Measurements from ENCODE around the gene OTC. TPM values are rescaled to one million over a fixed set of nuclear protein-coding genes. Genes with fewer than 3 reads are reported as not detected.

Gene OTC
- total RNA-seq, 1 donor from 2014 or later, result 0.71 TPM

DNA sequence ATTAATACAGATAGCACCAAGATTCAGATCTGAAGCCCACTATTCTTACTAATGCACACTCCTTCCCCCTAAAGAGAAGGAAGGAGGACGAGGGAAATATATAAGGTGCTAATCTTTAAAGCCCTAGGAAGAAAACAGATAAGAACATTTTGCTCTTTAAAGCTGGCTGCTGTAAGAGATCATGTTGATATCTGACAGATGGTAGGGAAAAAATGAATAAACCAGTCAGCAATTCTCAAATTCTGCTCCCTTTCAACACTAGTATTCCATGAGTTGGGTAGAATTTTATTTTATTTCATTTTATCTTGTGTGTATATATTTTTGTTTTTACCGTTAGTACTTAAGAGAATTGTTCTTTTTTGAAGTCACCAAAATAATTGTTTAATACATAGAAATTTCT lies 19.2 kb downstream of the OTC start:
- DNase-seq, result no peak
- ATAC-seq, result no peak
- intact Hi-C loops (cut with DNase I), result no loop called here
- no peak overlapping the region for H3K27ac ChIP-seq
- no peaks in the 10 kb centered on the region for H3K9me3 ChIP-seq
- H3K36me3 ChIP-seq, result no peaks in the 10 kb centered on the region
- H3K4me1 ChIP-seq, result no peaks in the 10 kb centered on the region
- no peaks in the 10 kb centered on the region for H3K27me3 ChIP-seq (ENCODE audit: low read depth)
- H3K4me3 ChIP-seq, result no peak overlapping the region
- TF ChIP-seq, protein P1, sequence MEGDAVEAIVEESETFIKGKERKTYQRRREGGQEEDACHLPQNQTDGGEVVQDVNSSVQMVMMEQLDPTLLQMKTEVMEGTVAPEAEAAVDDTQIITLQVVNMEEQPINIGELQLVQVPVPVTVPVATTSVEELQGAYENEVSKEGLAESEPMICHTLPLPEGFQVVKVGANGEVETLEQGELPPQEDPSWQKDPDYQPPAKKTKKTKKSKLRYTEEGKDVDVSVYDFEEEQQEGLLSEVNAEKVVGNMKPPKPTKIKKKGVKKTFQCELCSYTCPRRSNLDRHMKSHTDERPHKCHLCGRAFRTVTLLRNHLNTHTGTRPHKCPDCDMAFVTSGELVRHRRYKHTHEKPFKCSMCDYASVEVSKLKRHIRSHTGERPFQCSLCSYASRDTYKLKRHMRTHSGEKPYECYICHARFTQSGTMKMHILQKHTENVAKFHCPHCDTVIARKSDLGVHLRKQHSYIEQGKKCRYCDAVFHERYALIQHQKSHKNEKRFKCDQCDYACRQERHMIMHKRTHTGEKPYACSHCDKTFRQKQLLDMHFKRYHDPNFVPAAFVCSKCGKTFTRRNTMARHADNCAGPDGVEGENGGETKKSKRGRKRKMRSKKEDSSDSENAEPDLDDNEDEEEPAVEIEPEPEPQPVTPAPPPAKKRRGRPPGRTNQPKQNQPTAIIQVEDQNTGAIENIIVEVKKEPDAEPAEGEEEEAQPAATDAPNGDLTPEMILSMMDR (IDR thresholded peaks at IDR 0.05), result no peak

DNA sequence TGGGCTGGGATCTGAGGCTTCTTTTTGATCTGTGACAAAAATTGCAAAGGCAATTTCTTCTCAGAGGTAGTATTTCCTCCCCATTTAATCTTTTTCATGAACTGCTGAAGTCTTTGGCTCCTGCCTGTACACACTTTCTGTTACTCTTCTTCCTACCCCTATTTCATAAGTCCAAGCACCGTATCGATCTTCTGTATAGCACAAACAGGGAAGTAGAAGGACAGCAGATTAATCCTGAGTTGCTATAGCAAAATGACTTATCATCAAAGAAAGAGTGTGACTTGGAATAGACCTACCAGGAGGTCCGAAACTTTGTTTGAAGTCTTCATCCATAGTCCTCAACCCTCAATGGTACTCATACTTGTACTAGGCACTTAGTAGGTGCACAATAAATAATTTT lies 22.0 kb downstream of the OTC start:
- H3K4me3 ChIP-seq, result no peak overlapping the region
- H3K4me1 ChIP-seq, result no peaks in the 10 kb centered on the region
- H3K9me3 ChIP-seq, result no peaks in the 10 kb centered on the region
- intact Hi-C loops (cut with DNase I), result no loop called here
- H3K27ac ChIP-seq, result no peak overlapping the region
- ATAC-seq, result no peak
- TF ChIP-seq, protein P1 (IDR thresholded peaks at IDR 0.05), result no peak
- H3K36me3 ChIP-seq, result no peaks in the 10 kb centered on the region
- H3K27me3 ChIP-seq (ENCODE audit: low read depth), result no peaks in the 10 kb centered on the region
- DNase-seq, result no peak

DNA sequence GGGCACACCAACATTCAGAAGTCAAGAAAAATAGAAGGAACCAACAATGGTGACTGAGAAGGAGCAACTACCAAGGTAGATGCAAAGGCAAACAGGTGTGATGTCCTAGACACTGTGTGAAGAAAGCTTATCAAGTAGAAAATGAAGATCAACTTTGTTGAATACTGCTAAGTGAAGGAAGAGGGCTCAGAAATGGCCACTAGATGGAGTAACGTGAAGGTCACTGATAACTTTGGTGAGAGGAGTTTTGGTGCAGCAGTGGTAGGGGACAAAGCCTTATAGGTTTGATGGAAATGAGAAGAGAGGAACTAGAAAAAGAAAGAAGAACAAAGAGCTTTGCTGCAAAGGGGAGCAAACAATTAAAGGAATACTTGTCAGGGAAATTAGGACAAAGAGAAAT lies 23.5 kb downstream of the OTC start:
- Histone ChIP-seq H3K4me3 (no peak overlapping the region), H3K4me1 (no peaks in the 10 kb centered on the region), H3K27ac (no peak overlapping the region), H3K27me3 (ENCODE audit: low read depth) (no peaks in the 10 kb centered on the region), H3K36me3 (no peaks in the 10 kb centered on the region), H3K9me3 (no peaks in the 10 kb centered on the region)
- no peak for DNase-seq
- no peak for ATAC-seq
- intact Hi-C loops (cut with DNase I), result no loop called here
- TF ChIP-seq, protein P1 (IDR thresholded peaks at IDR 0.05), result peak; percentile 32

DNA sequence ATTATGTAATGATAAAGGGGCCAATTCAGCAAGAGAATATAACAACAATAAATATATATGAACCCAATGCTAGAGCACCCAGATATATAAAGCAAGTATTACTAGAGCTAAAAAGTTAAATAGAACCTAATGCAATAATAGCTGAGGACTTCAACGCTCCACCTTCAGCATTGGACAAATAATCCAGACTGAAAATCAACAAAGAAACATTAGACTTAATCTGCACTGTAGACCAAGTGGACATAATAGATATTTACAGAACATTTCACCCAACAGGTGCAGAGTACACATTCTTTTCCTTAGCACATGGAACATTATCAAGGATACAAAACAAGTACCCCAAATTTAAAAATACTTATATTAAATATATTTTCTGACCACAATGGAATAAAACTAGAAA lies 24.3 kb downstream of the OTC start:
- H3K27me3 ChIP-seq (ENCODE audit: low read depth), result no peaks in the 10 kb centered on the region
- no peak for DNase-seq
- H3K4me1 ChIP-seq, result no peaks in the 10 kb centered on the region

DNA sequence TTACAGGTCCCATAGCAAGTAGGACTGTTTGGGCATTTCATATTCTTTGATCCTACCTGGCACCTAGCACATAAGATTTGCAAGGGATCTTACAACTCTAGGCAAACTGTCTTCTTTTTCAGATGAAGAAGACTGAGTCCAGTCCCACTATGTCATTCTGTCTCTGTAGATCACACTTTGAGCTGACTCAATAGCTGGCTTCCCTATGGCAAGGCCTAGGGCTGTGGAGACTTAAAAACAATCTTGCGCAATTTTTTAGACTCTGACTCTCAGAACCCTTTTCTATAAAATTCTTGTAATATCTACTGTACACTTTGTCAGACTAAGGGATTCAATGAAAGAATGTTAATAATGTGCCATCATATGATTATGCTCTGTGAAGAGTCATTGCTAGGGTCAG lies 26.7 kb downstream of the OTC start:
- Histone ChIP-seq H3K27ac (no peak overlapping the region), H3K4me3 (no peak overlapping the region), H3K9me3 (no peaks in the 10 kb centered on the region), H3K4me1 (no peaks in the 10 kb centered on the region), H3K36me3 (no peaks in the 10 kb centered on the region), H3K27me3 (ENCODE audit: low read depth) (no peaks in the 10 kb centered on the region)
- TF ChIP-seq, protein P1 (IDR thresholded peaks at IDR 0.05), result no peak
- no peak for DNase-seq
- intact Hi-C loops (cut with DNase I), result no loop called here
- no peak for ATAC-seq

More for the DNA sequence above, 24.3 kb downstream of the OTC start:
- intact Hi-C loops (cut with DNase I), result no loop called here
- Histone ChIP-seq H3K36me3 (no peaks in the 10 kb centered on the region), H3K9me3 (no peaks in the 10 kb centered on the region), H3K27ac (no peak overlapping the region), H3K4me3 (no peak overlapping the region)
- TF ChIP-seq, protein P1 (IDR thresholded peaks at IDR 0.05), result no peak
- no peak for ATAC-seq

DNA sequence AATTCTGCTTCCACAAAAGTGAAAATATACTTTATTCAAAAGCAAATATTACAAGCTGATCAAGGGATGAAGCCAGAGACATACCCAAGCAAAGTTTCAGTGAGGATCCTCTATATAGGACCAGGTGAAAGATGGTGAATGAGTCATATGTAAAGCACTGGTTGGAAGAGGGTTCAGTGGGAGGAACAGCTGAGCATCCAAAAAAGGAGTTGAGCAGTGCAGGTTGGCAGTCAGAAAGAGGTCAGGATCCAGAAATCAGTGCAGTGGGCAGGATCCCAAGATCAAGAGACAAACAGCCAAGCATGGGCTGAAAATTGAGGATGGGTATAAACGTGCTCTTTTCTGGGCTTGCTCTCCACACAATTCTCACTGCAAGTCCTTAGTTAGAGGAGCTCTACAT lies 30.3 kb downstream of the OTC start:
- H3K27ac ChIP-seq, result no peak overlapping the region
- DNase-seq (no peak), ATAC-seq (no peak)
- intact Hi-C loops (cut with DNase I), result no loop called here
- H3K4me3 ChIP-seq, result no peak overlapping the region
- no peaks in the 10 kb centered on the region for H3K27me3 ChIP-seq (ENCODE audit: low read depth)
- TF ChIP-seq, protein P1 (IDR thresholded peaks at IDR 0.05), result no peak
- no peaks in the 10 kb centered on the region for H3K36me3 ChIP-seq
- no peaks in the 10 kb centered on the region for H3K4me1 ChIP-seq
- H3K9me3 ChIP-seq, result no peaks in the 10 kb centered on the region

Data from lower lobe of right lung (tissue), 2 donors.